ENCODE data around the gene CNTN3.

DNA sequence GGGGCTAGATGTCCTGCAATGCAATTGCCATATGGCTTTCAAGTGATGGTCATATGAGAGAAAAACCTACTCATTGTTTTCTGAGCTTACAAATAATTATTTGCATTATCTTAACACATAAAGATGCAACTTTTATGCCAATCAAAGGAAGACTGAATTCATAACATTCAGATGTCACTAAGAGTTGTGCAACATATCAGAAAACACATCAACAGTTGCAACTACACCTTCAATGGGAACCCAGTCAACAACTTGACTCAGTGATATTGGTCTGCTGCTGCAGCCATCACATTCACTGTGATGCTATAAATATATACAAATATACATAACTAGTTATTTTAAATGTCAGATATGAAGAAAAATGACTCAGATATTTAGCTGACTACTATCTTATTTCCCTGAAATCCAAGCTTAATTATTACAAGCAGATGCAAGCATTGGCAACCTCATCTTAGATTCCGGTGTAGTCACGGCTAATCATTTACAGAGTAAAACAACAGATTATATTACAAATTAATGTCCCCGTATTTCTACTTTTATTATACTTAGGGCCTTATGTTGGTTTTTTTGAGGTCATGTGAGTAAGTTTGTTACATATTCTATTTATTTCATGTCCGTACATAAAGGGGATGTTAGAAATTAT, 23.7 kb downstream of the CNTN3 start:
- no peak for TF ChIP-seq POLR2AphosphoS5 (IDR thresholded peaks at IDR 0.05)
- TF ChIP-seq, protein P1, sequence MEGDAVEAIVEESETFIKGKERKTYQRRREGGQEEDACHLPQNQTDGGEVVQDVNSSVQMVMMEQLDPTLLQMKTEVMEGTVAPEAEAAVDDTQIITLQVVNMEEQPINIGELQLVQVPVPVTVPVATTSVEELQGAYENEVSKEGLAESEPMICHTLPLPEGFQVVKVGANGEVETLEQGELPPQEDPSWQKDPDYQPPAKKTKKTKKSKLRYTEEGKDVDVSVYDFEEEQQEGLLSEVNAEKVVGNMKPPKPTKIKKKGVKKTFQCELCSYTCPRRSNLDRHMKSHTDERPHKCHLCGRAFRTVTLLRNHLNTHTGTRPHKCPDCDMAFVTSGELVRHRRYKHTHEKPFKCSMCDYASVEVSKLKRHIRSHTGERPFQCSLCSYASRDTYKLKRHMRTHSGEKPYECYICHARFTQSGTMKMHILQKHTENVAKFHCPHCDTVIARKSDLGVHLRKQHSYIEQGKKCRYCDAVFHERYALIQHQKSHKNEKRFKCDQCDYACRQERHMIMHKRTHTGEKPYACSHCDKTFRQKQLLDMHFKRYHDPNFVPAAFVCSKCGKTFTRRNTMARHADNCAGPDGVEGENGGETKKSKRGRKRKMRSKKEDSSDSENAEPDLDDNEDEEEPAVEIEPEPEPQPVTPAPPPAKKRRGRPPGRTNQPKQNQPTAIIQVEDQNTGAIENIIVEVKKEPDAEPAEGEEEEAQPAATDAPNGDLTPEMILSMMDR (IDR thresholded peaks at IDR 0.05), result no peak
- TF ChIP-seq EP300 (IDR thresholded peaks at IDR 0.05), result no peak
- no peak for TF ChIP-seq POLR2A (IDR thresholded peaks at IDR 0.05)

Data from gastroesophageal sphincter (tissue), 3 donors.